ENCODE results near the gene CDKN2AIP. TPM values are rescaled to one million over a fixed set of nuclear protein-coding genes. Genes with fewer than 3 reads are reported as not detected.

CDKN2AIP gene
- total RNA-seq, 1 donor from 2014 or later, result 16.3 TPM

DNA sequence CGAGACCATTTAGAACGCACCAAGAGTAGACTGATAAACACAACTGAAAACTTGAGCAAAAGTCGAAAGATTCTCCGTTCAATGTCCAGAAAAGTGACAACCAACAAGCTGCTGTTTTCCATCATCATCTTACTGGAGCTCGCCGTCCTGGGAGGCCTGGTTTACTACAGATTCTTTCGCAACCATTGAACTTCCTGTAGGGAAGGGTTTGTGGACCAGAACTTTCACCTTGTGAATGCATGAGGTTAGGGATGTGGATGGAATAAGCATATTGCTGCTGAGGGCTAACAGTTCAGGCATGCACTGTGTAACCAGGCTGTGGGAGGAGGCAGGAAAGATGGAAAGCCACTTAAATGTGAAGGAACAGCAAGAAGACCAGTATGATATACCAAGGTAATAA, 39.6 kb downstream of the CDKN2AIP start:
- no peaks in the 10 kb centered on the region for H3K27me3 ChIP-seq (ENCODE audit: control insufficient read depth, insufficient read depth, low read length)
- TF ChIP-seq, protein P1, sequence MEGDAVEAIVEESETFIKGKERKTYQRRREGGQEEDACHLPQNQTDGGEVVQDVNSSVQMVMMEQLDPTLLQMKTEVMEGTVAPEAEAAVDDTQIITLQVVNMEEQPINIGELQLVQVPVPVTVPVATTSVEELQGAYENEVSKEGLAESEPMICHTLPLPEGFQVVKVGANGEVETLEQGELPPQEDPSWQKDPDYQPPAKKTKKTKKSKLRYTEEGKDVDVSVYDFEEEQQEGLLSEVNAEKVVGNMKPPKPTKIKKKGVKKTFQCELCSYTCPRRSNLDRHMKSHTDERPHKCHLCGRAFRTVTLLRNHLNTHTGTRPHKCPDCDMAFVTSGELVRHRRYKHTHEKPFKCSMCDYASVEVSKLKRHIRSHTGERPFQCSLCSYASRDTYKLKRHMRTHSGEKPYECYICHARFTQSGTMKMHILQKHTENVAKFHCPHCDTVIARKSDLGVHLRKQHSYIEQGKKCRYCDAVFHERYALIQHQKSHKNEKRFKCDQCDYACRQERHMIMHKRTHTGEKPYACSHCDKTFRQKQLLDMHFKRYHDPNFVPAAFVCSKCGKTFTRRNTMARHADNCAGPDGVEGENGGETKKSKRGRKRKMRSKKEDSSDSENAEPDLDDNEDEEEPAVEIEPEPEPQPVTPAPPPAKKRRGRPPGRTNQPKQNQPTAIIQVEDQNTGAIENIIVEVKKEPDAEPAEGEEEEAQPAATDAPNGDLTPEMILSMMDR (IDR thresholded peaks at IDR 0.05; ENCODE audit: insufficient read depth, low read length, severe bottlenecking), result no peak
- FAIRE-seq (no peak), DNase-seq (ENCODE audit: low read depth) (no peak)
- H3K36me3 ChIP-seq (ENCODE audit: control insufficient read depth, insufficient read depth, low read length), result no peaks in the 10 kb centered on the region
- H3K4me3 ChIP-seq (ENCODE audit: low read depth, low read length), result no peak overlapping the region

DNA sequence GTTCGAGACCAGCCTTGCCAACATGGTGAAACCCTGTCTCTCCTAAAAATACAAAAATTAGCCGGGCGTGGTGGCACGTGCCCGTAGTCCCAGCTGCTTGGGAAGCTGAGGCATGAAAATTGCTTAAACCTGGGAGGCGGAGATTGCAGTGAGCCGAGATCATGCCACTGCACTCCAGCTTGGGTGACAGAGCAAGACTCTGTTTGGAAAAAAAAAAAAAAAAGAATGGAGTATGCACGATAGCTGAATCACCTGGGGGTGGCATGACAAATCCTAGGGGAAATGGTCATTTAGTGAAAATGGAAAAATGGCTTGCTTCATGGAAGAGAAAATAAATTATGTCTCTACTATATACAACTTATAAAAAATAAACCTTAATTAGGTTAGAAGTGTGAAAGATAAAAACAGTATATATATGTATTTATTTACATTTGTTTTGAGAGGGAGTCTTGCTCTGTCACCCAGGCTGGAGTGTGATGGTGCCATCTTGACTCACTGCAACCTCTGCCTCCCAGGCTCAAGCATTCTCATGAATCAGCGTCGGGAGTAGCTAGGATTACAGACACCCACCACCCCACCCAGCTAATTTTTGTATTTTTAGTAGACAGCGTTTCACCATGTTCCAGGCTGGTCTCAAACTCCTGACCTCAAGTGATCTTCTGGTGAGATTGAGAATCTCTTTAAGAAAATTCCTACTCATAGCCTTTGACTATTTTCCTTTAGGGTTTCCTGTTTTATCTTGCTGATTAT, 41.1 kb downstream of the CDKN2AIP start:
- peak; percentile 71 for DNase-seq (ENCODE audit: low read depth)
- FAIRE-seq, result no peak
- TF ChIP-seq, protein P1 (IDR thresholded peaks at IDR 0.05; ENCODE audit: insufficient read depth, low read length, severe bottlenecking), result no peak
- no peaks in the 10 kb centered on the region for H3K27me3 ChIP-seq (ENCODE audit: control insufficient read depth, insufficient read depth, low read length)
- H3K36me3 ChIP-seq (ENCODE audit: control insufficient read depth, insufficient read depth, low read length), result no peaks in the 10 kb centered on the region
- no peak overlapping the region for H3K4me3 ChIP-seq (ENCODE audit: low read depth, low read length)

DNA sequence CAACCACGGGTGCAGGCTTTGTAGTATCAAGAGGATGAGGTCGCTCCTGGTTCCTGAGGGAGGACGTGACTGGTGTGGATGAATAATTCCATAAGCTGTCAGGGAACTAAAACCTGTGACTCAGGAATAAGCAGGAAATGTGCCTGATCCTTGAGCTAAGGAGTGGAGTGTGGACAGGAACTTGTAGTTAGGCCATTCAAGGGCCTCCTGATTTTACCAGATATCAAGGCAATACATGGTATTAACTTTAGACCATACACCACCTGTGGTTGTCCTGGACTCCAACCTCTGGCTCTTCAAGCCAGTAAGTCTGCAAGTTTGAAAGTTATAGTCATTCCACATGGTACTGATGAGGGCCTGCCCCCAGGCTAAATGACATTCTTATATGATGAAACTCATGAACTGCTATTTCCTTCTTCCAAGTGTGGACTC, 48.4 kb downstream of the CDKN2AIP start:
- peak; percentile 62 for FAIRE-seq
- DNase-seq (ENCODE audit: low read depth), result peak; percentile 93
- no peak overlapping the region for H3K4me3 ChIP-seq (ENCODE audit: low read depth, low read length)
- TF ChIP-seq, protein P1 (IDR thresholded peaks at IDR 0.05; ENCODE audit: insufficient read depth, low read length, severe bottlenecking), result no peak
- no peaks in the 10 kb centered on the region for H3K36me3 ChIP-seq (ENCODE audit: control insufficient read depth, insufficient read depth, low read length)
- no peaks in the 10 kb centered on the region for H3K27me3 ChIP-seq (ENCODE audit: control insufficient read depth, insufficient read depth, low read length)

DNA sequence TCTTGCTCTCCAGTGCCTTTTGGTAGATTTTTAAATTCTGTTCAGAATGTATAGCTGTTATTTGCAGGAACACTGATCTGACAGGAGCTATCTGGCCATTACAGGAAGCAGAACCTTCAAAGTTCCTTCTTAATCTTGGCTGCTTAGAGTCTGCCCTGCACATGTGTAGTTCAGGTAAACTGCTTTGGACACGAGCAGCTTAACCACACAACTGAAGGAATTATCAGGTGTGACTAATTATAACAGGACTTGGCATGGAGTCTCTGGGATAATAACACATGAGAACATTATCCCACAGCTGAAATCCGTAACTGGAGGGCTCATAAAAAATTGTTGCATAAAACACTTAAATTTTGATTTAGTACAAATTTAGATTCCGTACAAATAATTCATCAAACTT, 48.8 kb downstream of the CDKN2AIP start:
- FAIRE-seq, result no peak
- peak; percentile 87 for DNase-seq (ENCODE audit: low read depth)
- TF ChIP-seq, protein P1 (IDR thresholded peaks at IDR 0.05; ENCODE audit: insufficient read depth, low read length, severe bottlenecking), result no peak

DNA sequence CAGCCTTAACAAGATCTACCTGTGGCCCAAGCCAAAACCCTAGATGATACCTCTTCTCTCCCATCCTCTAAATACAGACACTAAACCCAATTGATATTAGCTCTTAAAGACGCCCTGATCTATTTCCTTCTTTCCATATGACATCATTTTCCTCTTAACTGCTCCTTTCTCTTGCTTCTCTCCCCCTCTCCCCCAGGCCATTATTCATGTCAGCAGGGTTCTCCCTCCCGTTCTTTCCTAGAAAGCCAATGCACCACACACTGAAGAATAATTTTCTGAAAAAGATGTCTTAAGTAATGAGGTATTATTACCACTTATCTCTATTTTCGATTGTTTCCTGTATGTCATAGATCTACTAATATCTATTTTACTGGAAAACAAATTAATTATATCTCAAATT, 50.7 kb downstream of the CDKN2AIP start:
- TF ChIP-seq, protein P1 (IDR thresholded peaks at IDR 0.05; ENCODE audit: insufficient read depth, low read length, severe bottlenecking), result no peak
- Histone ChIP-seq H3K36me3 (ENCODE audit: control insufficient read depth, insufficient read depth, low read length) (no peaks in the 10 kb centered on the region), H3K27me3 (ENCODE audit: control insufficient read depth, insufficient read depth, low read length) (no peaks in the 10 kb centered on the region), H3K4me3 (ENCODE audit: low read depth, low read length) (no peak overlapping the region)
- DNase-seq (ENCODE audit: low read depth) (no peak), FAIRE-seq (no peak)

More for the DNA sequence above, 48.8 kb downstream of the CDKN2AIP start:
- Histone ChIP-seq H3K36me3 (ENCODE audit: control insufficient read depth, insufficient read depth, low read length) (no peaks in the 10 kb centered on the region), H3K4me3 (ENCODE audit: low read depth, low read length) (no peak overlapping the region), H3K27me3 (ENCODE audit: control insufficient read depth, insufficient read depth, low read length) (no peaks in the 10 kb centered on the region)

Other genes with a start within 250 kb of the CDKN2AIP start
- not detected in 2 replicates for gene CLDN22, start 124.4 kb upstream of the CDKN2AIP start, total RNA-seq
- not detected in 2 replicates for gene CLDN24, start 122.2 kb upstream of the CDKN2AIP start, total RNA-seq
- gene ING2, start 60.4 kb downstream of the CDKN2AIP start, total RNA-seq, result 21.9 and 23.0 TPM in 2 replicates
- 14.2 and 18.3 TPM in 2 replicates for gene RWDD4, start 214.5 kb downstream of the CDKN2AIP start, total RNA-seq
- gene TRAPPC11, start 214.7 kb downstream of the CDKN2AIP start, total RNA-seq, result 38.8 and 40.8 TPM in 2 replicates

Measured in bronchial epithelial cell (primary cell).